NCI-H2107 (cell line): ENCODE data around the gene SEMA3D.
"Not testable (repeated sequence)": the region's sequence is repeated elsewhere in the genome, so short reads cannot be mapped to it uniquely, and the experiment has no call there.

Experiments
- DNase-seq: peaks from one replicate; lab custom pipeline; 2025; lab: John Stamatoyannopoulos, UW

SEMA3D gene

DNA sequence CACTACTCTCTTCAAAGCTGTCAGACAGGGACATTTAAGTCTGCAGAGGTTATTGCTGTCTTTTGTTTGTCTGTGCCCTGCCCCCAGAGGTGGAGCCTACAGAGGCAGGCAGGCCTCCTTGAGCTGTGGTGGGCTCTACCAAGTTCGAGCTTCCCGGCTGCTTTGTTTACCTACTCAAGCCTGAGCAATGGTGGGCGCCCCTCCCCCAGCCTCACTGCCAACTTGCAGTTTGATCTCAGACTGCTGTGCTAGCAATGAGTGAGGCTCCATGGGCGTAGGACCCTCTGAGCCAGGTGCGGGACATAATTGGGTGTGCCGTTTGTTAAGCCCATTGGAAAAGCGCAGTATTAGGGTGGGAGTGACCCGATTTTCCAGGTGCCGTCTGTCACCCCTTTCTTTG, 193.9 kb downstream of the SEMA3D start:
- DNase-seq: not testable (repeated sequence)

DNA sequence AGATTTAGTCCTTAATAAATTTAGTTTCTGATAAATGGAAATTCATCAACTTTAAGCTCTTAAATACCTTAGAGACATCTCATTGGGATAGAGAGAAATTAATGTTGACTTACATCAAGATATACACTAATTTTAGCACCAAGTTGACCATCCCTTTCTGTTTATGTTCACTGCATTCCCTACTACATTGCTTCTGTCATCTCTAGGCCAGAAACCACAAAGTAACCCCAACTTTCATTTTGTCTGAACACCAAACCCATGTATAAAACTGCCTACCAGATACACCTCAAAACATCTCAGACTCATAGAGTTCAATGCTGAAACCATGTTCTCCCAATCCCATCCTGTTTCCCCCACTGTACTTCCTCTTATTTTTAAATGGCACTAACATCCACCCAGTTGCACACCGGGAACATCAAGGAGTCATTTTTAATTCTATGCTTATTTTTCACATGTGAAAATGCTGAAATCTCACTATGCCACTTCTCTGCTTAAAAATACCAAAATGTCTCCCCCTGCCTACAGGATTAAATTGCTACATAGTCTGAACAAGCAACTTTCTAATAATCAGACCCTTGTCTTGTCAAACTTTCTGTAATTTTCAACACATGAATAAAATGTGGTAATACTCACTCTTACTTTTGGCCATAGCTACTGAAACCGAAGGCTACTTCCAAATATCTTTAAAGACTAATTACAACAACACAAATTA, 201.6 kb downstream of the SEMA3D start:
- no peak for DNase-seq

GRCh38 chr7:84982199-84982598, 204.7 kb downstream of the SEMA3D start:
- no peak for DNase-seq

- no peak for DNase-seq
Measured at GRCh38 chr7:84981055-84981976, 205.5 kb downstream of the SEMA3D start.

GRCh38 chr7:84975586-84976185, 211.2 kb downstream of the SEMA3D start:
- DNase-seq: no peak

GRCh38 chr7:84971360-84971759, 215.5 kb downstream of the SEMA3D start:
- DNase-seq: no peak

DNA sequence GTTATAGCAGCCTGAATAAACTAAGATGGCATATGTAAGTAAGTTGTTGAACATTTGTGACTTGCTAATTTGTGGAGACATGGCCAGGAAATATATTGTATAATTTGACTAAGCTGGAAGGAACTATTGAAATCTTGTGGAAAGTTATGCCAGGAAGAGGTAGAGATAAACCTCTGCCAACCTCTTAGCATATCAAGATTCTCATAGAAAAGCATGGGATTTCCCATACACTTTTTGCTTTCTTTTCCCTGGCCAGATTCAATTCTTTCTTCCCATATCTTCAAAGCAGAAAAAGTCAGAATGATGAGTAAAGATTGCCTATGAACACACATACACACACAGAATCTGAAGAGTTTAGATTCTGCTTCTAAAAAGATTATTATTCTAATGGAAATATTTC, 216.2 kb downstream of the SEMA3D start:
- no peak for DNase-seq

DNA sequence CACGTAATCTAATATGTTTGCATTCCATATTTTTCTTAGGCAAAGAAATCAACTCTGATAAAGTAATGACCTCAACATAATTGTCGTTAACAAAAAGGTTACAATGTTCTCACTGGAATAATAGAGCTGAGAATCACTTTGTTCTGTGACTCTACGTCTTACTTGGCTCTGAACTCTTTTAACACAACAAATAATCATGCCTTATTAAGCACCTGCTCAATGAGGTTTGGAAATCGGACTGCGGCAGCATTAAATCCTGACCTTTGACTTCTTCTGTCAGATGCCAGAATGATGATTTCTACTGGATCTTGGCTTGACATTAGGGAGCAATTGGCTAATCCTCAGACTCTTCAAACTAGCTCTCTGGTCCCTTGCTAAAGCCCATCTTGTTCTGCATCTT, 233.6 kb downstream of the SEMA3D start:
- DNase-seq: no peak

- DNase-seq: no peak
Measured at GRCh38 chr7:84950836-84951235, 236.0 kb downstream of the SEMA3D start.

DNA sequence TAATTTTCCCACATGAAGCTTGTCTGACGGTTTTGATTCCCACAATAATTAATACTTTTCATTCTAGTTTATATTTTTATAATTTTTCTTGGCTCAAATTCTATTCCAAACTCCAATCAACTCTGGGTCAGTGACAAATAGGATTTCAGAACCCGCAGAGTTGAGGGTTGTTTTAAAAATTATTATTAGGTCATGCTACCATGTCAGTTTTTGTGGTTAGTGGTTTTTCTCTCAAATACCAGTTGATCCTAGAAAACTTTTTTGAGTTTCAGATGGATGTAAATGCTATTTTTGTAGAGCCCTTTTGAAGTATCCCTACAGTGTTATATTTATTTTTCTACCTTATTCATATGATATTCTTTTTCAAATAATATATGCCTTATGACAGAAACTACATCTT, 237.4 kb downstream of the SEMA3D start:
- DNase-seq: no peak

GRCh38 chr7:84949067-84949466, 237.8 kb downstream of the SEMA3D start:
- DNase-seq: no peak

DNA sequence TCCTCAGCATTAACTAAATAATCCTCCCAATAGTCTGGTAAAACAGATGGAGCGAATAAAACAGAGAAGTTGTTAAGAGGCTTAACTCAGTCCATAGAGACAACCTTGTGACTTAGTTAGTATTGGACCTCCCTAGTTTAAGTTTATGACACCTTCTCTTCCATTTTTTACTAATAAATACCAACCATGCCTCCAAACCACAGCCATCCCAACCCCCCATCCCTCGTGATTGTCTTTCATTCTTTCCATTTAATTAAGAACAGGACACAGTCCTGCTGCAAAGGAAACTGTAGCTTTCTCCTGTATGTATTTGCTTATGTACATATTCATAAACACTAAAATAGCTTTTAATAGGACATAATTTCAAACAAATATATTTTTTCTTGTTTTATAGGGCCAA, 238.2 kb downstream of the SEMA3D start:
- DNase-seq: no peak

DNA sequence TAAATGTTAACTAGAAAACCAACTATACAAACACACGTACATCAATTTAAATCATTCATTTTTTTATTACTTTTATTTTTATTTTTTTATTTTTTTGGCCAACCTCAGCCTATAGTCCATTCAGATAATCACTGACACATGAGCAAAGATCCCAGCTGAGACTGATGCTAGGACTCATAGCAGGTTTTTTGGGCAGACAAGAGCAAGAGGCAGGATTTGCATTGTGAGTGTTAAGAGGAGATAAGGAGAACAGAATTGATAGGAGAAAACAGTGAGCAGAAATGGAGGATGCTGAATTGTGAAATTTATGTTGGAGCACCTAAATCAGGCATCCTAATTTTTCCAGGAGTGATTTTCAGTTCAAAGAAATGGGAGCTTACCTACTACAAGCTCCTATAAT, 240.3 kb downstream of the SEMA3D start:
- DNase-seq: no peak
